PFSK-1 (cell line): Measurements from ENCODE around the gene DCAF5.

ENCODE experiments used
- FOXP2 ChIP-seq: optimal IDR thresholded peaks from 2 replicates; pipeline ENCODE3; 2011; ENCODE audit warnings: borderline replicate concordance, control low read depth, inconsistent platforms; ENCODE audit not compliant: insufficient read depth; ENCODE audit errors: extremely low read length, extremely low read depth
- POLR2AphosphoS5 ChIP-seq: IDR thresholded peaks from 2 replicates; pipeline ENCODE4 v1.6.1; 2012; ENCODE audit warnings: low read depth, mild to moderate bottlenecking, control low read depth, low read length, moderate library complexity
- SIN3A ChIP-seq: IDR thresholded peaks from 2 replicates; pipeline ENCODE4 v1.6.1; 2012; ENCODE audit warnings: mild to moderate bottlenecking, low read length, moderate library complexity, borderline replicate concordance; ENCODE audit not compliant: insufficient read depth
- TAF1 ChIP-seq: IDR thresholded peaks from 2 replicates; pipeline ENCODE4 v1.6.1; 2012; ENCODE audit warnings: low read length, control low read depth, borderline replicate concordance; ENCODE audit not compliant: insufficient read depth
- TF ChIP-seq, protein P1 (sequence below), 2 experiments: IDR thresholded peaks; 2 replicates each; pipeline versions ENCODE4 v1.6.1 to v1.8.0; 2011 to 2012; ENCODE audit warnings: low read depth in 2 of 2, low read length in 2 of 2, control low read depth in 1 of 2, inconsistent platforms in 1 of 2, mild to moderate bottlenecking in 1 of 2, moderate library complexity in 1 of 2; ENCODE audit not compliant: insufficient read depth in 1 of 2

DNA sequence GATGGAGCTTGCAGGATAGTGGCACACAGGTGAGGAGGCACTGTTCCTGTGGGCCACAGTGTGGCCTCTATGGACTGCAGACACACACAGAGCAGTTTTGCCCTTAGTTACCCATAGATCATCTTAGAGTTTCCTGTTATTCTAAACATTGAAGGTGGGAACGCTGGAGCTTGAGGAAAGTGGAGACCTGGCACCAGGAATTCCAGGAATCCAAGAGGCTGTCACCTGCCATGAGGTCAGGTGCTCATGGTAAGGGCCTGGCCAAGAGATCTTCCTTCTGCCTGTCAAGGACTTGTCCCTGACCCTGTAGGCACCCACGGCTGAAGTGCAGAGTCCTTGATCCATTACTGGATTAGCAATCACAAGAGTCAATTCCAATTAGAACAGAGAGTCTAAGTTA is 108.6 kb downstream of the DCAF5 start:
- TF ChIP-seq POLR2AphosphoS5 = no peak
- TF ChIP-seq TAF1 = no peak
- TF ChIP-seq, protein P1, sequence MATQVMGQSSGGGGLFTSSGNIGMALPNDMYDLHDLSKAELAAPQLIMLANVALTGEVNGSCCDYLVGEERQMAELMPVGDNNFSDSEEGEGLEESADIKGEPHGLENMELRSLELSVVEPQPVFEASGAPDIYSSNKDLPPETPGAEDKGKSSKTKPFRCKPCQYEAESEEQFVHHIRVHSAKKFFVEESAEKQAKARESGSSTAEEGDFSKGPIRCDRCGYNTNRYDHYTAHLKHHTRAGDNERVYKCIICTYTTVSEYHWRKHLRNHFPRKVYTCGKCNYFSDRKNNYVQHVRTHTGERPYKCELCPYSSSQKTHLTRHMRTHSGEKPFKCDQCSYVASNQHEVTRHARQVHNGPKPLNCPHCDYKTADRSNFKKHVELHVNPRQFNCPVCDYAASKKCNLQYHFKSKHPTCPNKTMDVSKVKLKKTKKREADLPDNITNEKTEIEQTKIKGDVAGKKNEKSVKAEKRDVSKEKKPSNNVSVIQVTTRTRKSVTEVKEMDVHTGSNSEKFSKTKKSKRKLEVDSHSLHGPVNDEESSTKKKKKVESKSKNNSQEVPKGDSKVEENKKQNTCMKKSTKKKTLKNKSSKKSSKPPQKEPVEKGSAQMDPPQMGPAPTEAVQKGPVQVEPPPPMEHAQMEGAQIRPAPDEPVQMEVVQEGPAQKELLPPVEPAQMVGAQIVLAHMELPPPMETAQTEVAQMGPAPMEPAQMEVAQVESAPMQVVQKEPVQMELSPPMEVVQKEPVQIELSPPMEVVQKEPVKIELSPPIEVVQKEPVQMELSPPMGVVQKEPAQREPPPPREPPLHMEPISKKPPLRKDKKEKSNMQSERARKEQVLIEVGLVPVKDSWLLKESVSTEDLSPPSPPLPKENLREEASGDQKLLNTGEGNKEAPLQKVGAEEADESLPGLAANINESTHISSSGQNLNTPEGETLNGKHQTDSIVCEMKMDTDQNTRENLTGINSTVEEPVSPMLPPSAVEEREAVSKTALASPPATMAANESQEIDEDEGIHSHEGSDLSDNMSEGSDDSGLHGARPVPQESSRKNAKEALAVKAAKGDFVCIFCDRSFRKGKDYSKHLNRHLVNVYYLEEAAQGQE (IDR thresholded peaks at IDR 0.05; ENCODE audit: insufficient read depth in 1 of 2, low read depth in 2 of 2, low read length in 2 of 2) = no peak
- no peak for TF ChIP-seq FOXP2
- TF ChIP-seq SIN3A = no peak
